Posterior cingulate gyrus (tissue), 11 donors: Measurements from ENCODE around the gene CEP41.

ENCODE experiments used
- DNase-seq, 10 donors: peaks; one replicate each; pipeline versions ENCODE4 v3.0.0 to v3.0.0-alpha.2; 2020 to 2021; ENCODE audit warnings: mixed read lengths in 3 of 10
- intact Hi-C: fragments of 100-400 bp; cut with DNase I; formaldehyde crosslinking; loops from one replicate; pipeline ENCODE4 v1.15.1; 2023

Gene CEP41

DNA sequence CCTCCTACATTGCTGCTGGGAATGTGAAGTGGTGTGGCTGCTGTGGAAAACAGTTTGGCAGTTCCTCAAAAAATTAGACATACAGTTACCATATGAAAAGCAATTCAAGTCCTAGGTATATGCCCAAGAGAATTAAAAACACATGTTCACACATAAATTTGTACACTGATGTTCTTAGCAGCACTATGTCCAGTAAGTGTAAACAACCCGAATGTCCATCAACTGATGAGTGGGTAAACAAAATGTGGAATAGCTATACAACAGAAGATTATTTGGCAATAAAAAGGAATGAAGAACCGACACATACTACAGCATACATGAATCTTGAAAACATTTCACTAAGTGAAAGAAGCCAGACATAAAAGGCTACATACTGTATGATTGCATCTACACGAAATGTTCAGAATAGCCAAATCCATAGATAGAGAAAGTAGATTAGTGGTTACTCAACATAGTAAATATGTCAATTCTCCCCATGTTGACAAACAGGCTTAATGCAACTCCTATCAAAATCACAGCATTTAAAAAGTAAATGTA, 17.2 kb downstream of the CEP41 start:
- no peak for DNase-seq
- intact Hi-C loops: no loop called here

DNA sequence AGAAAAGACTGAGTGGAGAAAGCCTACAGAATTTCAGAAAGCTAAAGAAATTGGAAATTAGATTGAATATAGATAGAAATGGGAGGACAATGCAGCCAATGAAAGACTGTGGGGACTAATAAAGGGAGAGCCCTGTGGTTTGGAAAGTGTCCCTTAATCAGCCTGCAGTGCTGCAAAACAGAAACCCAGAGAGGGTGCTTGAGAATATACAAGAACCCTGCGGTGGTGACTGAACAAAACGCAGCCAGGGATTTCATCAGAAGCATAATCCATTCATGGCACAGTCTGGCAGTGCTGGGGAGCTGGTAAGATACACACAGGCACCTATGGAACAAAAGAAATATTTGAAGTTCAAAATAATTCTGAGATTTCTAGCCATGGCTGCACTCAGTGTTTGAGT, 19.1 kb downstream of the CEP41 start:
- intact Hi-C loops: no loop called here
- DNase-seq: peak in 5 of 10 donors; percentile 29 to 87 (median 39)

- intact Hi-C loops: no loop called here
- no peak for DNase-seq
Measured at GRCh38 chr7:130420943-130421578, 19.8 kb downstream of the CEP41 start.

GRCh38 chr7:130419658-130420057, 21.2 kb downstream of the CEP41 start:
- intact Hi-C loops: no loop called here
- no peak for DNase-seq

DNA sequence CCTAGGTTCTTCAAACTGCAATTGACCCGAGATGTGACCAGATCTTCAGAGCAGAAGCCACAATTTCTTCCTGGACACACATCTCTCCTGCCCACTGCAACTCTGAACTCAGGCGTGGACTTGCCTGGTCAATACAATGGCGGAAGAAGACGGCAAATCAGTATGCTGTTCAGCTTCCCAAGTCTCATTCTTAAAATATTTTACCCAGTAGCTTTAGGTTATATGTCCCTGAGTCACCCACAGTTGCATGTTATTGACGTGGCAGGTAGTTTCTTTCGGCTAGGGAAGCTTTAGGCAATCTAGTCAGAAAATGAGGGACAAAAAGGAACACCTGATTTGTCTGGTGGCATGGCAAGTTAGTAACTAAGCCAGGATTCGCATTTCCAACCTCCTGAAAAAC, 22.5 kb downstream of the CEP41 start:
- no peak for DNase-seq
- intact Hi-C loops: no loop called here

DNA sequence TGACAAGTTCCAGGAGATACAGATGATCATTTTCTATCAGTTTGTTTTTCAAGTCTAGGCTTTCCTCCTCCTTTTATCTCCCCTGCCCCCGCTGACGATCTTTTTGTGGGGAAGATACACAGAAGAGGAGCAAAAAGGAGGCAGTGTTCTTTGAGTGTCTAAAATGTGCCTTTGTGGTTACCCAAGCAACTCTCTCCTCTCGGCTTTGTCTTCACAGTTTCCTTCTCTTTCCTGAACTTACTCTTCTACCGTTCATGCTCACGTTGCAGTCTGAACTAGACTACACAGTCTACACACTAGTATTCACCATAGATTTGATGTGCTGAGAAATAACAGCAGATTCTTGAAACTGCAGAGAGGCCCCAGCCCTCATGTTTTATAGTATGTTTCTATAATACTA, 23.6 kb downstream of the CEP41 start:
- DNase-seq: no peak
- intact Hi-C loops: no loop called here

DNA sequence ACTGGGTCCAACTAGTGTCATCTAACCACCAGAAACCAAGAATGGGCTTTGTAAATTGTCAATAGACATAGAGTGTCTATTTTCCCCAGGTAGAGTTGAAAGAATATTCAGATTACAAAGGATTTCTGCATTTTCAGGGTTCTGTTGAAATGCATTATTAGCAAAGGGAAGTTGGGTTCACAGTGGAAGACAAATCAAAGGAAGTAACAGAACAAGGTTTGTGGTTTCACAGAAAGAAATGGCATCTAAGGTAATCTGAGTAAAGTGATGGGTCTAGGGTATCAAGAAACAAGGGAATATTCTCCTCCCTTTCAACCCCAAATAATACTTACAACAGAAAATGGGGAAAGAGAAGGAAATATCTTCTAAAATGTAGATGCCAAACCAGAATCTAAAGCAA, 25.8 kb downstream of the CEP41 start:
- DNase-seq: no peak
- intact Hi-C loops: no loop called here

DNA sequence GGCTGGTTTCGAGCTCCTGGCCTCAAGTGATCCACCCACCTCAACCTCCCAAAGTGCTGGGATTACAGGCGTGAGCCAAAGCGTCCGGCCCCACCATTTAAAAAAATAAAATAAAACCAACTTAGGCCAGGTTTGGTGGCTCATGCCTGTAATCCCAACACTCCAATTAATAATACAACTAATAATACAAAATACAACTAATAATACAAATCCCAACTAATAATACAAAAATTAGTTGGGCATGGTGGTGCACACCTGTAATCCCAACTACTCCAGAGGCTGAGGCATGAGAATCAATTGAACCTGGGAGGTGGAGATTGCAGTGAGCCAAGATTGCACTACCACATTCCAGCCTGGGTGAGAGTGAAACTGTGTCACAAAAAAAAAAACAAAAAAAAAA, 27.6 kb downstream of the CEP41 start:
- intact Hi-C loops: no loop called here
- no peak for DNase-seq

- DNase-seq: no peak
- intact Hi-C loops: no loop called here
Measured at GRCh38 chr7:130410868-130411541, 29.8 kb downstream of the CEP41 start.

DNA sequence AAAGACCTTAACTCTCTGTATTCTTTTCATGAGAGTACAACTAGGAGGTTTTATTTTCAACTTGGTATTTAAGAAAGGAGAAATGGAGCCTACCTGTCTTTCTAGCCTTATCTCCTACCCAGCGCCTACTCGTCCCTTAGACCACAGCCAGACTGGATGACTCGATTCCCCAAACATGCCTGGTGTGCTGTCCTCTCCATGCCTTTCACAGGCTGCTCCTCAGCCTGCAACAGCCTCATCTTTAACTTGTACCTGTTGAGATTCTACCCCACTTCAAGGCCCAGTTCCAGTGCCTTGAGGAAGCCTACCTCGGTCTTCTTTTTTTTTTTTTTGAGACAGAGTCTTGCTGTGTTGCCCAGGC, 31.1 kb downstream of the CEP41 start:
- intact Hi-C loops: no loop called here

GRCh38 chr7:130409067-130409711, 31.6 kb downstream of the CEP41 start:
- intact Hi-C loops: no loop called here
- DNase-seq: no peak

More for the DNA sequence above, 31.1 kb downstream of the CEP41 start:
- DNase-seq: no peak

GRCh38 chr7:130405003-130405402, 35.8 kb downstream of the CEP41 start:
- intact Hi-C loops: no loop called here
- DNase-seq: no peak

DNA sequence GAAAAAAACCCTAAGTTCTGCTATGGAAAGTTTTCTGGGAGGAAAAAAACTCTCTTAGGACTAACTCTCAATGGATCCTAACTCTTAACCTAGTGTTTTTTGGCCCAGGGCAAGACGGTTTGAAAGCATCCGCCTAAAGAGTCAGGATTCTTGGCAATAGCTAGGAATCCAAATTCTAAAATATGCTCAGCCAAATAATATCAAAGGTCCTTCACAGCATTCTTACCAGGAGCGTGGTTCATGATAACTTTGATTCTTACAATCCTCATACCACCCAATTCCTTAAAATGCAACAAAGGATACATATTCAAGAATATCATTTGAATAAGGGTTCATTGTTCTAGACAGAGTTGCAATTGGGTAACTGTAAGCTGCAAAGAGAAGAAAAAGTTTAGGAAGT, 39.2 kb downstream of the CEP41 start:
- intact Hi-C loops: no loop called here
- no peak for DNase-seq

DNA sequence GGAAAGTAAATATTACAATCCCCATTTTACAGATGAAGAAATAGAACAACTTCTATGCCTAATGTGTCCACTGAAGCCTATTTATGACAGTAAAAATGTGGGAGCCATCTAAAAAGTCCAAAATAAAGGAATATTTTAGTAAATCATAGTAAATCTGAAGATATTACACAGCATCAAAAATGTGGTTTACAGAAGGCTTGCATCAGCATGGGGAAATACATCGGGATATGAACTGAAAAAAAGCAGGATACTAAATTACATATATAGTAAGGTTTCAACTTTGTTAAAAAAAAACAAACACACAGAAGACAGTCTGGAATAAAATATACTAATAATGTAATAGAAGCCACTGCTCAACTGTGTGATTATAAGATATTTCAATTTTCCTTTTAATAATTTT, 39.7 kb downstream of the CEP41 start:
- no peak for DNase-seq
- intact Hi-C loops: no loop called here

- DNase-seq: no peak
- intact Hi-C loops: no loop called here
Measured at GRCh38 chr7:130400120-130400572, 40.7 kb downstream of the CEP41 start.

GRCh38 chr7:130398526-130399090, 42.2 kb downstream of the CEP41 start:
- DNase-seq: no peak
- intact Hi-C loops: no loop called here

GRCh38 chr7:130397758-130398073, 43.1 kb downstream of the CEP41 start:
- intact Hi-C loops: no loop called here
- no peak for DNase-seq

- intact Hi-C loops: no loop called here
- no peak for DNase-seq
Measured at GRCh38 chr7:130397051-130397757, 43.6 kb downstream of the CEP41 start.

DNA sequence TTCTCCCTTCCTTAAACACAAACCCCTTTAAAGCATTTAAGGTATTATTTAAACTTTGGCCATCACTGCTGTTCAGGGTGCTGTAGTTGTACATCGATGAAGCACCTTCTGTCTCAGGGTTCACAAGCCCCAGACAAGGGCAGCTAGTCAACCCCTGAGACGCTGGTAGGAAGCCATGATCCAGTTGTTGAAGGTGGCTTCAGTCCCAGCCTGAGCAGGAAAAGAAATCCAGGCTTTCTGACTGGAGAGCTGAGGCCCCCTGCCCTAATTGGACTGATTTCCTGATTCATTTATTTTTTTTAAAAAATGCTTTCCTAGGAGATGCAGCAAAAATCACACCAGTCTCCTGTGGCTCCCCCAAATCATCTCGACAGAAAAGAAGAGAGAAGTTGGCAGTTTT, 44.7 kb downstream of the CEP41 start:
- DNase-seq: no peak
- intact Hi-C loops: no loop called here

GRCh38 chr7:130395421-130395820, 45.4 kb downstream of the CEP41 start:
- DNase-seq: no peak
- intact Hi-C loops: no loop called here
